ENCODE results near the gene VSTM4. TPM values are rescaled to one million over a fixed set of nuclear protein-coding genes. Genes with fewer than 3 reads are reported as not detected.

The VSTM4 gene
- polyA plus RNA-seq, 4 donors = 13.7 to 16.8 (median 14.0) TPM

DNA sequence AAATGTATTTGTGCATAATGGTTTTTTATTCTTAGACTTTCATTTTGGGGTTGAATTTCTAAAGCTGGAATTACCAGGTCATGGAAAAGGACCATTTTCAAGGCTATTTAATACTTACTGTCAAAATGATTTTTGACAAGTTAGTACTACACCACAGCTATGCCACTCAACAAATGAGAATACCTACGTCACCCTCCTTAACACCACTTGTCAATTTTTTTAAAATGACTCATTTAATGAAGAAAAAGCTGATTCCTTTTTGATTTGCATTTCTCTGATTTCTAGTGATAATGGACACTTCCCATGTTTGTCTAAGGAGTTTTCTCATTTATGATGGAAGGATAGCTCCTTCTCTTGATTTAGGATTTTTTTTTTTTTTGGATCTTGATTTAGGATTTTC lies 63.3 kb downstream of the VSTM4 start:
- no peak for DNase-seq (ENCODE audit: low read depth in 4 of 4, low spot score in 2 of 4)

DNA sequence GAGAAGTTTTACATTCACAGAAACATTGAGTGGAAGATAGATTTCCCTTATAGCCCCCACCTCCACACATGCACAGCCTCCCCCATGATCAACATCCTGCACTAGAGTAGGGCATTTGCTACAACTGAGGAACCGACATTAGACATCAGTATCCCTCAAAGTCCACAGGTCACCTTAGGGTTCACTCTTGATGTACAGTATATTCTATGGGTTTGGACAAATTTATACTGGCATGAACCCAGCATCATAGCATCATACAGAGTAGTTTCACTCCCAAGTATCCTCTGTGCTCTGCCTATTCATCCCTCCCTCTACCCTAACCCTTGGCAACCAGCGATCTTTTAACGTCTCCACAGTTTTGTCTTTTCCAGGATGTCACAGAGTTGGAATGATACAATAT lies 64.4 kb downstream of the VSTM4 start:
- DNase-seq (ENCODE audit: low read depth in 4 of 4, low spot score in 2 of 4) = no peak

DNA sequence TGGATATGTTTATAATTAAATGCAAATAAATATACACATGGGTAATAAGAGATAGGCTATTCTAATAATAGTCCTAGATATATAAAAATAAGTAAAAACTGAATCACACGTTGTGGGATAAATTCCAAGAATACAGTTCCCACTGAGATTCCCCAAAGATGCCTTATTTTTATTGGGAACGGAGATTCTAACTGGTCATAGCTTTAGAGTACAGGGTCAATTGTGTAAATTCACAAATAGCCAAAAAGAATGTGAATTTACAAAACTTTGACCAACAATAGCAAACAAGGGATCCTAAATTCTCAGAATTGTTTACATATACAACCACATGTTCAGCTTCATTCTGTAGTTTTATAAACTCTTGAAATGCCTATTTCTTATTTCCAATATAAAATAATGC lies 65.0 kb downstream of the VSTM4 start:
- DNase-seq (ENCODE audit: low read depth in 4 of 4, low spot score in 2 of 4) = no peak

DNA sequence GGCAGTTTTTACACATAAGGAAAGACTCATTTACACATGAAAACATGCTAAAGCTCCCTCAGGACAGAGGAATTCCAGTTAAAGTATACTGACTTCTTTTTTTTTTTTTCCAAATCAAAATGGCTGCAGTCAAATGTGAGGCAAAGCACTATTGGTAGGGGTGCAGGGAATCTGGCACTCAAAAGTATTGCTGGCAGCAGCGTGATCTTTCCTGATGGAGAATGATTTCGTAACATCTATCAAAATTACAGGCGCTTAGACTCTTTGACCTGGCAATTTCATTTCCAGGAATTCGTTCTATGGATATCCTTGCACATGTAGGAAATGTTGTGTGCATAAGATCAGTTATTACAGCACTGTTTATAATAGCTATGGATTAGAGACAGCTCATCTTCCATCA lies 65.7 kb downstream of the VSTM4 start:
- DNase-seq (ENCODE audit: low read depth in 4 of 4, low spot score in 2 of 4) = no peak

DNA sequence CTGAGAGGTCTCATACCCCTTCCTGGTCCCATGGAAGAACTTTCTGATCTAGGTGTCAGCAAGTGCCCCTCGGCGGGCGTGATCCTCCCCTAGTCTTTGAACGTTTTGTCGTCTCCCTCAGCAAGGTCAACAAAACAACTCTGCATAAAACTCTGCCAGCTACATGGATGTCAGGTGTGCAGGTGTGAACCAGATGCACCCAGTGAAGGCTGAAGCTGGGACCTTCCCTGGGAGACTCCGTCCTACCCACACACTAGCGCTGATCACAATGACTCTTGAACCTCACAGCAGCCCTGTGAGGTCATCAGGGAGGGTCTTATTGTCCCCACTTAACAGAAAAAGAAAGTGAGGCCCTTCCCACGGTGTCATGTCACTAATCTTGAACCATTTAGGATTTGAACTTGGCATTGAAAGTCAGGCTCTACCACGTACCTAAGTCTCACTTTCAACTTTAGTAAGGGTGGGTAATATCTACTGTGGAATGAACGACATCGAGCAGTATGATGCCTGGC lies 68.1 kb downstream of the VSTM4 start:
- no peak for DNase-seq (ENCODE audit: low read depth in 4 of 4, low spot score in 2 of 4)

DNA sequence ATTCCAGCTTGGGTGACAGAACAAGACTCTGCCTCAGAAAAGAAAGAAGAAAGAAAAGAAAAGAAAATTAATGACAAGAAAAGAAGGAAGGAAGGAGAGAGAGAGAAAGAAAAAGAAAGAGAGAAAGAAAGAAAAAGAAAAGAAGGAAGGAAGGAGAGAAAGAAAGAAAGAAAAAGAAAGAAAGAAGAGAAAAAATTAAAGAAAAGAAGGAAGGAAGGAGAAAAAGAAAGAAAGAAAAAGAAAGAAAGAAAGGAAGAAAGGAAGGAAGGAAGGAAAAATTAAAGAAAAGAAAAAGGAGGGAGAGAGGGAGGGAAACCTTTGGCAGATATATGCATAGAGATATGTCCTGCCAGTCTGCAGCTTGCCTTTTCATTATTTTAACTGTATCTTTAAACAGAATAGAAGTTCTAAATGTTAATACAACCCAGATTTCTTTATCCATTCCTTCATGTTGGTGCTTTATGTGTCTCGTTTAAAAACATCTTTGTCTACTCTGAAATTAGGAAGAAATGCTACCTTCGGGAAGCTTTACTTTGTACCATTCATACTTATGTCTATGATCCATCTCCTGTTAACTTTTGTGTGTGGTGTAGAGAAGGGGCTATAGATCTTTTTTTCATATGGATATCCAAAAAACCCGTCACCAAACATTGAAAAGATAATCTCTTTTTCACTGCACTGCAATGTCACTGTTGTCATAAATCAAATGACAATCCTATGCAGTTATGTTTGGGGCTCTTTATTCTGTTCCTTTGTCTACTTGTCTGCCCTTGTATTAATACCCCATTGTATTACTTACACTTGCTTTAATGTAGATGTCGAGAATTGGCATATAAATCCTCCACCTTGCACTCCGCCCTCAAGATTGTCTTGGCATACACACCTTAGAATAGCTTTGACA lies 70.8 kb downstream of the VSTM4 start:
- DNase-seq (ENCODE audit: low read depth in 4 of 4, low spot score in 2 of 4) = no peak

DNA sequence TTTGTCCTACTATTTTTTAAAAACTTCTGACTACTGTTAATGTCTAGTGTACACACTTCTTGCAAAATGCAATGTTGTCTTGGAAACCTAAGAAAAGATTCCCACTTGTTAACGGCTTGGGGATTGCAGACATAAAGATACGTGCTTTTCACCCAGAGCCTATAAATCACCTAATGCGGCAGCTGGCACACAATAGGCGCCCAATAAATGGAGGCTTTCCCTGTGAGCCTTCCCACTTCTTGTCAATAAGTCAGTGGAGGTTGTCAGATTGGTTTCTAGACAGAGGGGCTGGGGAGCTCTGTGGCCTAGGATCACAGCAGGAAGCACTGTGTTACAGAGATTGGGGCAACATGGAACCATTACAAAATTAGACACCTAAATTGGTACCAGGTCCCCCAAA lies 74.7 kb downstream of the VSTM4 start:
- no peak for DNase-seq (ENCODE audit: low read depth in 4 of 4, low spot score in 2 of 4)

DNA sequence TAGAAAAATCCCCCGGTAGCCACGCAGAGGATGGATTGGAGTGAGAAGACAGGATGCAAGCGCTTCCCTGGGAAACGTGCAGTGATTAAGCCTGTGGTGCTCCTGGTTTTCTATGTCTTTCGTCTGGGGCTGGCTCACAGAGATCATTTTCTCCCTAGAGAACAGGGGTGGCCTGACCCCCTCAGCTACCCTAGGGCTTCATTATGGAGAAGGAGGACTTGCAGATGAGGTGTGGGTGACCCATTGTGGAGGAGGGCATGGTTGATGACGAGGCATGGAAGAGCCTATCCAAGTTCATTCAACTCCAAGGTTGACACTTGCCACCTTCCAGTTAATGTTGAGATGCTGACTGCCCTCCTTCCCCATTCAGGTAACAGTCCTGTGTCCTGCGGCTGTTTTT lies 75.9 kb downstream of the VSTM4 start:
- DNase-seq (ENCODE audit: low read depth in 4 of 4, low spot score in 2 of 4) = no peak

DNA sequence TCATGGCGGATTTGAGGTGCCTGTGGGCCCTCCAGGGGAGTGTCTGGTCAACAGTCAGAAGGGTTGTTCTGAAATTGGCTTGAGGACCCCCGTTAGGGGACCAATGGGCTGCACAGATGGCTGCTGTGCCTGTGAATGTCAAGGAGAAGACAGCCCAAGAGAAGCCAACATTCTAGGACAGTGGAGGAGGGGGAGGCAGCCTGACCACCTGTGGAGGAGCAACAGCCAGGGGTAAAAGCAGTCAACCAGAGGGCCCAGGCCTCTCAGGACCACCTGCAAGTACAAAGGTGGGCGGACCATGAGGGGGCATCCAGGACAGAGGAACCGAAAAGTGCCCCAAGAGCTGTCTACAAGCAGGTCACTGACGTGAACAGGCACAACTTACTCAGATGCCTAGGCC lies 76.6 kb downstream of the VSTM4 start:
- no peak for DNase-seq (ENCODE audit: low read depth in 4 of 4, low spot score in 2 of 4)

DNA sequence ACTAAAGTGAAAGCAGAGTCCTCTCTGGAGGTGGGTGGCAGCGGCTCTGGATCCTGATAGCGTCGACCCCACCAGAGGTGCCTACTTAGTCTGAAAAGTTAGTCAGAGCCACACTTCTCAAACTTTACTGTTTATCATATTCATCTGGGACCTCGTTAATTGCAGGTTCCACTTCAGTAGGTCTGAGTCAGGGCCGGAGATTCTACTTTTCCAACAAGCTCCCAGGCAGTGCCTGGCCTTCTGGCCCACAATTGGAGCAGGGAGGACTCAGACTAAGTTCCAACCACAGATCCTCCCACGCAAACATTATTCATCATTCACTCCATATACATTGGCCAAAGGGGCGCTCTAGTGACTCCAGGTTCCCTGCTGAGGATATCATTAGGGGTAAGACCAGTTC lies 78.1 kb downstream of the VSTM4 start:
- no peak for DNase-seq (ENCODE audit: low read depth in 4 of 4, low spot score in 2 of 4)

DNA sequence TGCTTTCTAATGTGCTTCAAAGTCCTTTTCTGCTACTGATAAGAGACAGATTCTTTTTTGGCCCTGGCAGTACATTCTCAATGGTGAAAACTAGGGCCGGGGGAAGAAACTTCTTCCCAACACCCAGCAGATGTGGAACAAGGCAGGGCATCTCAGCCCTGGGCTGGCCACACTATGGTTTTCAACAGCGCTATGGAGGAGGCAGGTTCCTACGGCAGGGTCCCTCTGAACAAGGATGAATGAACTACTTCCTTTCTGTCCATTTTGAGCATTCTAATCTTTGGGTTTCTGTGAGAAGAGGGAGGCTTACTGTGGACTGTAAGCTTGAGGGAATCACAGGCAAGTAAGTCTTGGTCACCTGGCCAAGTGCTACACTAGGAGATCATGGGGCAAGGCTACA lies 78.7 kb downstream of the VSTM4 start:
- no peak for DNase-seq (ENCODE audit: low read depth in 4 of 4, low spot score in 2 of 4)

DNA sequence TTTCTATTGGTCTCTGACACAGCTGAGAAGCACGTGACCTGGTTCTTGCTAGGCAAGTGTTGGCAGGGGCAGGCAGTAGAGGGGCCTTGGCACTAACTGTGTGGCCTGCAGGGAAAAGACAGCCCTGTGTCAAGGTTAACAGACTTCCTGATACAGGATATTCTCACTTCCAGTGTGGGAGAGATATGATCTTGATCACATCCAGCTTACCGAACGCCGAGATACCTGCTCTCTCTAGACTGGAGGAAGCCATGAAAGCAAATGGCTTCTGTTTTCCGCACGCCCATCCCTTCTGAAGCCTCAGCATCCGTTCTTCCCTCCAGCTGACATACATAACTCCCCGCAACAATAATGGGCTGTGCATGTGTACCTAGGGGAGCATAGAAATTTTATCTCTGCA lies 79.4 kb downstream of the VSTM4 start:
- no peak for DNase-seq (ENCODE audit: low read depth in 4 of 4, low spot score in 2 of 4)

DNA sequence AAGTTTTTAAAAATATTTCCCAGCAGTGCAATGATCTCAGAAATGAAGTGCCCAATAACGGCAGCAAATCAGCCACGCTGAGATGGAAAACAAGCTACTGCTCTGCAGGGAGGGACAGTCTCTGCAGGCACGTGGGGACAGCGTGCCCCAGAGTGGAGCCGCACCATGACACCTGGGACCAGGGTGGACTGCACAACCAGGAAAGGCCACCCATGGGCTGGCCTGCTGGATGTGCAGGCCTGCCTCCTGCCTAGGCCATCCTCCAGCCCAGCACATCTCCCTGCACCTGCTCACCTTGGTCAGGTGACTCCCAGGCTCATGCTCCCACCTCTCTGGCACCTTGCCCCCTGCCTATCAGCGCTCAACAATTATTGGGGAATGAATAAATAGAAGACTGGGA lies 80.4 kb downstream of the VSTM4 start:
- no peak for DNase-seq (ENCODE audit: low read depth in 4 of 4, low spot score in 2 of 4)

DNA sequence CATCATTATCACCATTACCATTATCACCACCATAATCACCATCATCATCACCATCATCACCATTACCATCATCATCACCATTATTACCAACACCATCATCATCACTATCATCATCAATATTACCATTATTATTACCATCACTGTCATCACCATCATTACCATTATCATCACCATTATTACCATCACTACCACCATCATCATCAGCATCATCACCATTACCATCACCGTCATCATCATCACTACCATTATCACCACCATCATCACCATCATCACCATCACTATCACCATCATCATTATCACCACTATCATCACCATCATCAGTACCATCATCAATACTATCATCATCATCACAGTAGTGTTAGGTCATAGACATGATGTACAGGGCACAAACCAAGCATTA lies 81.4 kb downstream of the VSTM4 start:
- no peak for DNase-seq (ENCODE audit: low read depth in 4 of 4, low spot score in 2 of 4)

DNA sequence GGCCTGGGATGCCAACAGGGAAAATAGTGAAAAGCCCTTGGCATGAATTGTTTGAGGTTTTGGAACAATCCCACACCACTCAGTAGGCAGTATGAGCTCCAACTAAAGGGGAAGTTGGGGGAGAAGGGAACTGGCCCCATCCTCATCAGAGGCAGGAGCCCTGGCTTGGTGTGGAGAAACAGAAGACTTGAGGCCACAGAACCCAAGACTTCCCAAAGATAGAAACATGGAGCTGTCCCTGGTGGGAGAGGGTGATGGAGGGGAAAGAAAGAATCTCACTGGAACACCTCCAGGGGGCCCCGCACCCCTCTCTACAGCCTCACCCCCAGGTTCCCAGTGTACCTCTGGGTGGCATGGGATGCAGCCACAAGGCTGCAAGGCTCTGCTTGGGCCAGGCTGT lies 85.7 kb downstream of the VSTM4 start:
- no peak for DNase-seq (ENCODE audit: low read depth in 4 of 4, low spot score in 2 of 4)

DNA sequence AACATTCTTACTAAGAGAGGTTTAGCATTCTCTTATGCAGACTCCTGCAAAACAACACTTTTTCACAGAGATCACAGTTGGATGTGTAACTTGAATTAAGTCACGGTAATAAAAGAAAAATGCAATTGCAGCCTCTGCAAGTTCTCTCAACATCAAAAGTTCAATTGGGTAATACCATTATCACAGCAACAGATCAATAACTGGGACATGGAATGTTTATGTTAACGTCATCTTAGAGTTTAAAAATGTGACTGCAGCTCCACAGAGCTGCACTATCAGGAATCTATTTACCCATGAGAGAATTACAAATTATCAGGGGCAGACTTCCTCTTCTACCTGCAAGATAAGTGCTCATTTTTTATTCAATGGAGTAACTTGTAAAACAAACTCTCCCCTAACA lies 86.7 kb downstream of the VSTM4 start:
- DNase-seq (ENCODE audit: low read depth in 4 of 4, low spot score in 2 of 4) = no peak

DNA sequence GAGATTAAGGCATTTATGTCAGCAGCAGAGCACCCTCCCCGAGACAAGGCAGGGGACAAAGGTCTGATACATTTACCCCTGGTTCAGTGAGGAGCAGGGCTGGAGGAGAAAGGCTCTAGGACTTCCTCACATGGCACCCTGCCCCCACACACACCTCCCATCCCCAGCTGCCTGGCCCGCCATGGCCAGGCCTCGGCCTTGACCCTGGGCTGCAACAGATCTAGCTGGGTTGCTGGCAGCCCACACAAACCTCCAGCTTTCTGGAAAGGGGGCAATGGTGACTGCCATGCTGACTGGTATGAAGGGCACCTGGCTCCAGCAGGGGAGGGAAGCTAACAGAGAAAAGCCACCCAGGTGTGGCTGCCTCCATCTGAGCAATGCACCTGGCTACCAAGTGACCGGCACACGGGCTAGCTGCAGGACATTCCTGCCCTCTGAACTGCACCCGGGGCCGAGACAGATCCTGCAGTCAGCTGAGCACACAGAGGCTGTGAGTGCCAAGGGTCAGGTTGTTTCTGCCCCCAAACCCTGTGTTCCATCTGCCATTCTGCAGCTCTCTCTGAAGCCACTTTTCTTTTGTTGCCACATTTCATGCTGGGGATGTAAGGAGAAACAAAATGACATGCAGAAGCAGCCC lies 89.9 kb downstream of the VSTM4 start:
- no peak for DNase-seq (ENCODE audit: low read depth in 4 of 4, low spot score in 2 of 4)

DNA sequence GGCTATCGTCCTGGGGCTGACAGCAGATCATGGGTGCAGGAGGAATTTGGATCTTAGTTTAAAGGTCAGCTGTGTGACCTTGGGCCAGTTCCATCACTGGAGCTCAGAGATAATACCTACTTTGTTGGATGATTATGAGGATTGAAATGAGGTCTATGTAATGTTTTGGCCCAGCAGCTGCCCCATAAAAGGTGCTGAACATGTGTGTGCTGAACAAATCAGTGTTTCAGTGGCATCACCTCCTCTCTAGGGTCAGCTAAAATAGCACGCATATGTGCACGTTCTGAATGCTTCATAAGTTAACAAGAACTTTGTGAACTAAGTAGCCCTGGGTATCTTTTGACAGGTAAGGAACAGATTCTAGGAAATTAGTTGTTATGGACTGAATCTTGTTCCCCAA lies 90.8 kb downstream of the VSTM4 start:
- DNase-seq (ENCODE audit: low read depth in 4 of 4, low spot score in 2 of 4) = no peak

DNA sequence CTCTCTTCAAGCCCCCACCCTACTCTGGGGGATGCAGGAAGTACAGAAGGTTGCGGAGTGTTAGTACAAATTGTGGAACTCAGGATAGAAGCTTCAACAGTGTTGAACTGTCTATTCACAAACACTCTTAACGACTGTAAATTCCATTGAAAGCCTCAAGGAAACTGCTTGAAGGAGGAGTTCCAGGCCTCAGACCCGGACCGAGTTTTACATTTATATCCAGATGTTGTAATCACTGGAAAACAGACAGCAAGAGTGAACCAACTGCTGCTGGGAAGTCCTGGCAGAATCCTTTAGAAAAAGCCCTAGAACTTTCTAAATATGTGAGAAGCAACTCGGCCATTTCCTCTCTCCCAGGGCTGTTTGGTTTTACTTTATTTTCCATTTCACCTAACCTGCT lies 91.6 kb downstream of the VSTM4 start:
- no peak for DNase-seq (ENCODE audit: low read depth in 4 of 4, low spot score in 2 of 4)

DNA sequence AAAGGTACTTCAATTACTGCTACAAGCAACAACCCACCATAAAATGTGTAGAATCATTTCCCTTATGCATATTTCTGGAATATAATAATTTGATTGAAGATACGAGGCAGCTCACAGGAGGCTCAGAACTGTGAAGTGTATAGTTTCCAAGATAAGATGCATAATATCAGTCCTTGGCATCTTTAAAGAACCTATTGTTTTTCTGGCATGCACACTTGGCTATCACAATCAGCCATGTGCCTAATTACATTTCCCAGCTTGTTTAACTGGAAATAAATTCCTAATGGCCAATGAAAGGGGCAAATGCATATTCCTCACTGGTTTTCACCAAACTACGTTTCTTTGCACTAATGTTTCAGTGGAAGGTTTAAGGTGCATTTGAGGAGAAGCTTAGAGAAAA lies 92.3 kb downstream of the VSTM4 start:
- DNase-seq (ENCODE audit: low read depth in 4 of 4, low spot score in 2 of 4) = no peak

DNA sequence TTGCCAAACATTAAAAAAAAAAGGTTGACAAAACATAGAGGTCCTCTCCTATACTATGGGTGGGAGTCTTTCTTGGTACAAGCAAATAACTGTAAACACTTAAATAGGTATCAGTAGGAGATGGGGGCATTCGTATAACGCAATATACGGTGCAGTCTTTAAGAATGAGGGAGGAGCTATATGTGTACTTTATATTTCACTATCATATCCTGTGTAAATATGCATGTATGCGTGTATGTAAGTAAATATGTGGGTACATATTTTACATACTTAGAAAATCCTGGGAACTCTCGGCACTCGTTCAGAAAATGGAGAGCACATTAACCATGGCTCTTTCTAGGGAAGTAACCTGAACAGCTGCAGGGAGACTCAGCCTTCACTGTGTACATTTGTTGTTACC lies 93.6 kb downstream of the VSTM4 start:
- no peak for DNase-seq (ENCODE audit: low read depth in 4 of 4, low spot score in 2 of 4)

DNA sequence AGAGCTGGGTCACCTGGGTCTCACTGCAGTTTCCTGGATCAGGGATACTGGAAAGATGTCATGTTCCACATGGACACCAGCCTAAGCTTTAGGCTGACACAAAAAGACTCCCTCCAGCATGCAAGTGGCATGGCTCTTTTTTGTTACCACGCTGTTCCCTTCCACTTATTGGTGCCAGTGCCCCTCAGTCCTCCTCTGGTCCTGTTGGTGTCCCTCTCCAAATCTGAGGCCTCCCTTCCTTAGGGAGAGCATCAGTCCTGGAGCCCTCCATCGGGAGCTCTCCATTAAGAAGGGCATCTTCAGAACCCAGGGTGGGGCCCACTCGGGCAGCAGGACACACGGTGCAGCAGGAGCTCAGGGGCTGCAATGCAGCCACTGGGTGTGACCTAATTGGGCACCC lies 99.6 kb downstream of the VSTM4 start:
- no peak for DNase-seq (ENCODE audit: low read depth in 4 of 4, low spot score in 2 of 4)

Measured in left renal cortex interstitium (tissue), 4 donors.